Subcutaneous adipose tissue (tissue), 4 donors: Measurements from ENCODE around the gene TRIP4. TPM values are rescaled to one million over a fixed set of nuclear protein-coding genes. Genes with fewer than 3 reads are reported as not detected.

Experiments
- total RNA-seq, 4 donors: library from RNA; depleted of rRNA; stranded (reverse); fragments of >200 nt; gene quantifications; one replicate each; pipeline ENCODE4 v1.1.0, GENCODE V29; 2016
- TF ChIP-seq, protein P1 (sequence below): fragments of 450-650 bp; IDR thresholded peaks from one replicate; pipeline ENCODE4 v1.5.1; 2016; ENCODE audit warnings: low read depth, mild to moderate bottlenecking, control low read depth, antibody characterized with exemption, moderate library complexity

The TRIP4 gene
- total RNA-seq, 4 donors from 2014 or later: 15.7 to 23.2 (median 18.2) TPM

DNA sequence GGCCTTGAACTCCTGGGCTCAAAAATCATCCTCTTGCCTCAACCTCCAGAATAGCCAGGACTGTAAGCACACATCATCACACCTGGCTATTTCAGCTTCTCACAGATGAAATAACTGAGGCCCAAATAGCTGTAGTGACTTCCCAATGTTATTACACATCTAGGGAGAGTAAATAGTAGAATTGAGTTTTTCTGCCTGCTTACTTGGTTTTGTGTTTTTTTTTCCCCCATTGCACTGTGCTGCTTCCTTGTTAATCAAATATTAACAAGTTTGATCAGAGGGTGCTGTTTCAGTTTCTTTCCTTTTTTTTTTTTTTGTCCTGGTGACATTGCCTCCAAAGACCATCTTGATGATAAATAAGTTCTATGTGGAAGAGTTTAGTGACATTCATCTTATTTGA lies 96.1 kb downstream of the TRIP4 start:
- TF ChIP-seq, protein P1, sequence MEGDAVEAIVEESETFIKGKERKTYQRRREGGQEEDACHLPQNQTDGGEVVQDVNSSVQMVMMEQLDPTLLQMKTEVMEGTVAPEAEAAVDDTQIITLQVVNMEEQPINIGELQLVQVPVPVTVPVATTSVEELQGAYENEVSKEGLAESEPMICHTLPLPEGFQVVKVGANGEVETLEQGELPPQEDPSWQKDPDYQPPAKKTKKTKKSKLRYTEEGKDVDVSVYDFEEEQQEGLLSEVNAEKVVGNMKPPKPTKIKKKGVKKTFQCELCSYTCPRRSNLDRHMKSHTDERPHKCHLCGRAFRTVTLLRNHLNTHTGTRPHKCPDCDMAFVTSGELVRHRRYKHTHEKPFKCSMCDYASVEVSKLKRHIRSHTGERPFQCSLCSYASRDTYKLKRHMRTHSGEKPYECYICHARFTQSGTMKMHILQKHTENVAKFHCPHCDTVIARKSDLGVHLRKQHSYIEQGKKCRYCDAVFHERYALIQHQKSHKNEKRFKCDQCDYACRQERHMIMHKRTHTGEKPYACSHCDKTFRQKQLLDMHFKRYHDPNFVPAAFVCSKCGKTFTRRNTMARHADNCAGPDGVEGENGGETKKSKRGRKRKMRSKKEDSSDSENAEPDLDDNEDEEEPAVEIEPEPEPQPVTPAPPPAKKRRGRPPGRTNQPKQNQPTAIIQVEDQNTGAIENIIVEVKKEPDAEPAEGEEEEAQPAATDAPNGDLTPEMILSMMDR: no peak

DNA sequence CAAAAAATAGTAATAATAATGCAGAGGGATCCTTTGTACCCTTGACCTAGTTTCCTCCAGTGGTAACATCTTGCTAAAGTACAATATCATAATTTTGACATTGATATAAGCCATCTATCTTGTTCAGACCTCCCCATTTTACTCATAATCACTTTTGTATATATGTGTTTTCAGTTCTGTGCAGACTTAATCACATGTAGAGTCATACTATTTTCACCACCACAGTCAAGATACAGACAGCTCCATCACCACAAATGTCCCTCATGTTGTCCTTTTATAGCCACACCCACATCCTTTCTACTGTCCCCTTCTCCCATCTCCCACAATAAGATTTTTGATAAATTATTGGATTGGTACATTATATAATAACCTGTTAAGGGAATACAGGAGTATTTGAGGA lies 98.2 kb downstream of the TRIP4 start:
- TF ChIP-seq, protein P1: no peak

DNA sequence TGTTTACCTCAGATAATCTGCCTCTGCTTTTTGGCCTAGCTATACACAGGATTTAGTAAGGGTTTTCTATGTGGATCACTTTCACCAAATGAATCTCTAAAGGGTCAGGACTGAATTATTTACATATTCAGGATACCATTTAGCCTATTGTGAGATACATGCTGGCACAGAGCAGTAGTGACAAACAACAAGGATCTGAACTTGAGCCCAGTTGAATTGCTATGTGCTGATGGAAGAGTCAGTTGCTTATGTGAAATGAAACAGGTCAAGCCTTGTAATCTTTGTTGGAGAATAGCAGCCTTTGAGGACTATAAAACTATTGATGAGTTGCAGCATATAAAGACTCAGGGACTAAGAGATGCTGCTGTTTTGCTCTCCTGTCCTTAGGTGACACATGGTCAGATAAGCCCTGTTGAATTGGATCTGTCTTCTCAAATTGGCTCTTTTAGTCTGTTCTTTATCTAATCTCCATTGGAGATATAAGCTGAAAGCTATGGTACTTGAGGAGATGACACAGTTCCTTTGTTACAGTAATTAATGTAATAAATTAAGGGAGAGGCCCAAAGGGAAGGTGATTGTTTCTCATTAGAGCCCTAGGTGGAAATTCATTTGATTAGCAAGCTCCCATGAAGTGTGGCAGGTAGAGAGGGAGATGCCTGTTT lies 103.1 kb downstream of the TRIP4 start:
- TF ChIP-seq, protein P1: no peak

DNA sequence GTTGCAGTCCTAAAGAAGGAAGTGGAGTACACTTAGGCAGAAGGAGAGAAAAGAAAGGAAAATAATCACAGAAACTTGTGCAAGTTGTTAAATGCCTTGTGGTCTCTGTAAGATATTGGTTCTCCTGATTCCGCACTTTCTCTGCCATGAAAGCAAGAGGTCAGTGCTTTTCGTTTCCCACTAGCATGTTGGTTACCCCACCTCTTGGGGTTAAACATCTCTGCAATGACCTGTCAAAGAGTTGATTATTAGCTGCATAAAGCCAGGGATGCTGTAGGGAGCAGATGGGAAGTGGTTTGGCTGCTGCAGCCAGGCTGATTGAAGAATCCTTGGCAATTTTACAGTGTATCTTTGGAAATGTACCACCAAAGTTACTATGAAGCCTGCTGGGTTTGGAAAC lies 106.0 kb downstream of the TRIP4 start:
- TF ChIP-seq, protein P1: no peak

DNA sequence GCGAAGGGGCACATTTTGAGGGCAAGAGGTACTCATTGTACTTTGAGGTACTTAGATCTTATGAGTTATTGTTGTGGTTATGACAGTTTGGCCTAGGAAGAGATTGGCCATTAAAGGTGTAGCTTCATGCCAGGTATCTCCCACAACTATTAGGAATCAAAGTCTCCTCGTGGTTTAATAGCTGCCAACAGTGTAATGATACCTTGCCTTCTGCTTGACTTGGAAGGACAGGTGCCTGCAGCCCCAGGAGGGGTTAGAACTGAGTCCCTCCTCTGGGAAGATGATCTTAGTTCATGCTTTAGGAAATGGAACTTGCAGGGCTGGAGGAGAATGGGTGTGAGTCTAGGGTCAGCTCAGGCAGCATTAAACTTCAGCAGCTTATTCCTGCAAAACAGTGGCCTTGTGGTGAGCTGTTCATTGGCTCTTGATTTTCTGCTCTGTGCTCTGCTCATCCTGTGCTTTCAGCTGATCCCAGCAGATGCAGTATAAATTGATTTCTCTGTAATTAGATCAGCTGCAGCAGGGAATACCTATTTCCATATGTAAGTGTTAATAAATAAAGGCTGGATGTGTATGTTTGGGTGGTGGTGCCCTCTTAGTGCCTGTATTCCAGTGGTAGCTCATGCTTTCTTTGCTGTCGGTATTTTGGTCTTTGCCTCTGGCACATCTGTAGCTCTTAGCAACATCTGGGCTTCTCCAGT lies 113.2 kb downstream of the TRIP4 start:
- TF ChIP-seq, protein P1: no peak

DNA sequence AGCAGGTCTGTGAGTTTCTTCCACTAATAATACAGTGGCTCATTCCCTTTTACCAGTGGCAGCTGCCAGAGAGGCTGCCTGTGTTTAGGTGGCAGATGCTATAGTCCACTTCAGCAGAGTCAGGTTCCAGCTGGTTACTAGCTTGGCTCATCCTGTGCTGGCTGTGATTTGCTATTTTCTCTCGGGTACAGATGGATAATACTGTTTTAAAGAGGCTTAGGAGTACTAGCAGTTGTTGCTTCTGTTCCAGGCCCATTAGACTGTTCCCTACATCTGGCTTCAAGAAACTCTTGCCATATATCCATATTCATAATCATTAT lies 113.7 kb downstream of the TRIP4 start:
- TF ChIP-seq, protein P1: no peak

DNA sequence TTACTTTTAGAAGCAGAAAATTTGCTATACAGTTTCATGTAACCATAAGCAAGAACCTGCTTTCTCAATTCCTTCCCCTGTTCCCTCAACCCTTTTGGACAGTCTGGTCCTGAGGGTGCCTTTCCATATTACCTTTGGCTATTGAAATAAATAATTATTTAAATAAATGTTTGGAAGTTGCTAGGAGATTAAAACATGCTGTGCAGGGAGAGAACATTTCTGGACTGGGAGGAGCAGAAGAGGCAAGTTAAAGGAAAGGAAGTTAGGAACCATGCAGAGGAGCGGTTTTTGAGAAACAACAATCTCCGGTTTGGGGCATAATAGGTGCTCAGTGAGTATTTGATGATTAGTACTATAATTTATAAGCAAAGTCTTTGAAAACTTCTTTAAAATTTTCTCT lies 114.5 kb downstream of the TRIP4 start:
- TF ChIP-seq, protein P1: no peak
